RWPE1 (cell line): ENCODE data around the gene MRPL58.

Experiments used
- CTCF ChIA-PET: fragments of 350-600 bp; sonication (Branson Sonifier 250); formaldehyde crosslinking; extraction: SDS; loops from one replicate; lab custom pipeline; 2021; lab: Yijun Ruan, JAX
- POLR2A ChIA-PET: fragments of 400-600 bp; formaldehyde crosslinking; extraction: SDS; loops from one replicate; lab custom pipeline; 2020; ENCODE audit warnings: antibody characterized with exemption; ENCODE audit not compliant: low non-redundant PET; lab: Yijun Ruan, JAX
- DNase-seq: peaks from one replicate; pipeline ENCODE4 v3.0.0; 2012; ENCODE audit warnings: low spot score
- H3K27ac ChIP-seq: fragments of 450-650 bp; 2 replicates; pipeline ENCODE4 v1.5.1; 2017
- TF ChIP-seq, protein P1 (sequence below): fragments of 450-650 bp; conservative IDR thresholded peaks from 2 replicates; pipeline ENCODE4 v1.5.1; 2017; ENCODE audit warnings: low read depth, mild to moderate bottlenecking

MRPL58 gene

DNA sequence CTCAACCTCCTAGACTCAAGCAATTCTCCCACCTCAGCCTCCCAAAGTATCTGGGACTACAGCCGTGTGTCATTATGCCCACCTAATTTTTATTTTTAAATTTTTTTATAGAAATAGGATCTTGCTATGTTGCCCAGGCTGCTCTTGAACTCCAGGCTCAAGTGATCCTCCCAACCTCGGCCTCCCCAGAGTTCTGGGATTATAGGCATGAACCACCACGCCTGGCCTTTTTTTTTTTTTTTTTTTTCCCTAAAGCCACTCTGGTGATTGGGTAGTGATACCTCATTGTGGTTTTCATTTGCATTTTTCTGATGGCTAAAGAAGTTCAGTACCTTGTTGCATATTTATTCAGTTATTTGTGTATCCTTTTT is 26.3 kb upstream of the MRPL58 start:
- ChIA-PET CTCF (interaction anchor here (0.6 kb wide), 1 partner anchor 28 kb away, joined by 8 read pairs; no protein-coding TSS in a partner anchor), POLR2A (no interaction called here)
- TF ChIP-seq, protein P1, sequence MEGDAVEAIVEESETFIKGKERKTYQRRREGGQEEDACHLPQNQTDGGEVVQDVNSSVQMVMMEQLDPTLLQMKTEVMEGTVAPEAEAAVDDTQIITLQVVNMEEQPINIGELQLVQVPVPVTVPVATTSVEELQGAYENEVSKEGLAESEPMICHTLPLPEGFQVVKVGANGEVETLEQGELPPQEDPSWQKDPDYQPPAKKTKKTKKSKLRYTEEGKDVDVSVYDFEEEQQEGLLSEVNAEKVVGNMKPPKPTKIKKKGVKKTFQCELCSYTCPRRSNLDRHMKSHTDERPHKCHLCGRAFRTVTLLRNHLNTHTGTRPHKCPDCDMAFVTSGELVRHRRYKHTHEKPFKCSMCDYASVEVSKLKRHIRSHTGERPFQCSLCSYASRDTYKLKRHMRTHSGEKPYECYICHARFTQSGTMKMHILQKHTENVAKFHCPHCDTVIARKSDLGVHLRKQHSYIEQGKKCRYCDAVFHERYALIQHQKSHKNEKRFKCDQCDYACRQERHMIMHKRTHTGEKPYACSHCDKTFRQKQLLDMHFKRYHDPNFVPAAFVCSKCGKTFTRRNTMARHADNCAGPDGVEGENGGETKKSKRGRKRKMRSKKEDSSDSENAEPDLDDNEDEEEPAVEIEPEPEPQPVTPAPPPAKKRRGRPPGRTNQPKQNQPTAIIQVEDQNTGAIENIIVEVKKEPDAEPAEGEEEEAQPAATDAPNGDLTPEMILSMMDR = no peak
- no peak for DNase-seq
- H3K27ac ChIP-seq = no peak overlapping the region

DNA sequence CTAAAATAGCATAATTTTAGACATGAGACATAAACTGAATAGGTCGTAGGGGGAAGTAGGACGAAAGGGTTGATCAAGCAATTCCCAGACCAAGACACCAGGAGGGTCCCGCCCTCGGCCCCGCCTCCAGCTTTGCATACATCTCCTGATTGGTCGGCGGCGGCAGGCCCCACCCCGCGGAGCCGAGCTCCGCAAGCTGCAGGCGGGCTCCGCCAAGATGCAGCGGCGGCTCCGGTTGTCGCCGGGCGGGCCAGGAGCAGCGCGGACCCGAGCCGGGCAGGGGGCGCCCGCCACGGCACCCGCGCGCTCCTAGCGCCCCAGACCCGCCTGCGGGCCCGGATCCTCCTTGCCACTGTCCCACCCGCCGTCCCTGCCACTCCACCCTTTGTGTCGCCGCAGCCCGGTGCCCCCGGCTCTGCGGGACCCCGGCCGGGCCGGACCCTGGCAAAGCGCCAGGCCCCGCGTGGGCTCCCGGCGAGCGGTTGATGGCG is 25.0 kb upstream of the MRPL58 start, which contains the start of gene CDR2L:
Gene CDR2L, plus strand, starts transcription at position 215 of the 491 bp plus-strand sequence. CDS start 412 bp downstream, outside the sequence.
- ChIA-PET POLR2A (interaction anchor here (1.1 kb wide), 1 partner anchor 25 kb away, joined by 3 read pairs; no protein-coding TSS in a partner anchor), CTCF (interaction anchor here (0.7 to 2.1 kb wide), 3 partner anchors 25 to 1262 kb away, joined by 4 to 6 read pairs (median 6); no protein-coding TSS in a partner anchor)
- peak; percentile 94 for DNase-seq
- H3K27ac ChIP-seq = peak within 1 kb of the TSS; percentile 87
- TF ChIP-seq, protein P1 = no peak

DNA sequence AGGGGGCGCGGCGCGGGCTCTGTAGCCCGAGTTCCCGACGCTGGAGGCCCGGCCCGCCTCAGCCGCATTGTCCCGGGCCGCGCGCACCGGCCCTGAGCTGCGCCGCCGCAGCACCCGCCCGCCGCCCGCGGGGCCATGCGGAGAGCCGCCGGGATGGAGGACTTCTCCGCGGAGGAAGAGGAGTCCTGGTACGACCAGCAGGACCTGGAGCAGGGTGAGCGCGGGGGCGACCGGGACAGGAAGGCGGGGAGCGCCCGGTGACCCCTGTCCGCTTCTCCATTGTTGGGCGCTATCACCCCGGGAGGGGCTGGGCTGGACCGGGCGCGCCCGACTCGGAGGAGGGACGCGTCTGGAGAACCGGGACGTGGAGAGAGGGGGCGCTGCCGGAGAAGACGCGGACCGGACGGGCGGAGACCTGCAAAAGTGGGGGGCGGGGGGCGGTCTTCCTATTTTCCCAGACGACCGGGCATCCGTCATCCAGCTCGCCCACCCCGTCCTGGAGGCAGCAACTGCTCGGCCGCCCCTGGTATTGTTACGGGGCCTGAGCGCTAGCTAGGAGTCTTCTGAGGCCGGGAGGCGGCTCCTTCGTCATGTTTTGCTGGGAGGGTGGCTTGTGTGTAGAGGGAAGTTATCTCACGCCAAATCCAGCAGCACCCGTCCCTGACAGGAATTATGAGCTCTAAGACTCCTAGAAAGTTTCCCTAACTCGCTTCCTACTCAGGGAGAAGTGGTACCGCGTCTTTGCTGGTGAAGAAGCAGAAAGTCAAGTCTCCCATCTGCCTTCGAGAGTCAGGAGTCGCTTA is 24.4 kb upstream of the MRPL58 start:
- TF ChIP-seq, protein P1 = peak; percentile 56
- no peak for DNase-seq
- ChIA-PET CTCF (interaction anchor here (0.7 to 2.1 kb wide), 4 partner anchors 17 to 1261 kb away, joined by 4 to 6 read pairs (median 6); no protein-coding TSS in a partner anchor), POLR2A (interaction anchor here (1.1 kb wide), 1 partner anchor 26 kb away, joined by 3 read pairs; no protein-coding TSS in a partner anchor)
- H3K27ac ChIP-seq = peak overlapping the region; percentile 87

DNA sequence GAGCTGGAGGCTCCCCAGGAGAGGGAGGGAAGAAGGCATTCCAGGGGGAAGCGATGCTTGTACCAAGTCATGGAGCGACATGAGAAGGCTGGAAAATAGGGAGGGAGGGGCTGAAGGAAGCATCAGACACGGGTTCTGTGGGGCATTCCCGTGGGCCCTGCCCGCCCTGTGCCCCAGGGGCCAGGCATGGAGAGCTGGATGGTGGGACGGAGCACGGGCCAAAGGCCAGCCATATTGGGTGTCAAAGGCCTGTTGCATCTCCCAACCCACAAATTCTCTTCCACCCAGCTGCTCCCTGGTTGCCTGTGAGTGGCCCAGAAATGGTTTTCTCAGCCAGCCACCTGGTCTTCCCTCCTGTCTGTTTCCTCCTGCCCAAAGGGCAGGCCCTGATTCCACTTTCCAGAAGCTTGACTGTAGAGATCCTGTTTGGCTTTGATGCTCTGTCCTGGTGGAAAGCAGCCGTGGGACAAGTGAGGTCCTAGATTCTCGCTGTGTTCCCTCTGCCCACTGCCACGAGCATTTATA is 21.8 kb upstream of the MRPL58 start:
- ChIA-PET CTCF (interaction anchor here (1.4 kb wide), 1 partner anchor 123 kb away, joined by 3 read pairs; no protein-coding TSS in a partner anchor), POLR2A (interaction anchor here (0.7 kb wide), 1 partner anchor 13 kb away, joined by 4 read pairs; no protein-coding TSS in a partner anchor)
- TF ChIP-seq, protein P1 = no peak
- DNase-seq = no peak
- H3K27ac ChIP-seq = peak overlapping the region; percentile 87

DNA sequence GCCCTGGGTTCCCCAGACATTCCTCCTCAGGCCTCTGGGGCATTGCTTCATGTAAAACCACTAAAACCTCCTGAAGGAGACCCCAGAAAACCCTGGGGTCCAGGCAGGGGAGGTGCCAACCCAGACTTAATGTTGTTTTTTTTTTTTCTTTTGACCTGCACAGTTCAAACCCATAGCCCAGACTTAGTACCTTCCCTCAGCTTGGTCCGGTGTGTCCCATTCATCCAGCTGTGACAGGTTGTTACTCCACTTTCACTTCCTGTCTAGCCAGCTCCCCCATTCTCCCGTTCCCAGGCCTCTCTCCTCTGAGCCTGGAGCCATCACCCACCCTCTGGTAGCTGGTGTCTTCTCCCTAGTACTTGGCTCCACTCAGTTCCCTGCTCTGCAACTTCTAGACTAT is 20.2 kb upstream of the MRPL58 start:
- peak overlapping the region; percentile 87 for H3K27ac ChIP-seq
- no peak for DNase-seq
- CTCF ChIA-PET = interaction anchor here (0.5 to 1.3 kb wide), 2 partner anchors 20 to 37 kb away, joined by 6 read pairs; partner anchors contain the start of gene MRPL58
- TF ChIP-seq, protein P1 = no peak
- POLR2A ChIA-PET = no interaction called here

DNA sequence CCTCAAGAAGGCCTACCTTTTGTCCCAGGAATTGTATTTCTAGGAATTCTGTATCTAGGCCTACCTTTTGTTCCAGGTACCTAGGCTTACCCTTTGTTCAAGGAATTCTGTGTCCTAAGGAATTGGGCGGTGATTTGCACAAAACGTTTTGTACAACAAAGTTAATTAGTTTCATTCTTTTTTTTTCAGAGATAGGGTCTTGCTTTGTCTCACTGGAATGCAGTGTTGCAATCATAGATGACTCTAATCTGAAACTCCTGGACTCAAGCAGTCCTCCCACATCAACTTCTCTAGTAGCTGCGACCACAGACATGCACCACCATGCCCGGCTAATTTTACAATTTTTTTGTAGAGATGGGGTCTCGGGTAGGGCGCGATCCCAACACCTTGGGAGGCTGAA is 18.0 kb upstream of the MRPL58 start:
- CTCF ChIA-PET = no interaction called here
- TF ChIP-seq, protein P1 = no peak
- H3K27ac ChIP-seq = peak overlapping the region; percentile 58
- DNase-seq = no peak
- POLR2A ChIA-PET = interaction anchor here (0.5 kb wide), 1 partner anchor 15 kb away, joined by 3 read pairs; no protein-coding TSS in a partner anchor
